Activated CD4-positive, alpha-beta T cell treated with anti-CD3 and anti-CD28 coated beads, Interleukin-10, Interleukin-2, amounts not matched to agents 100 ng/mL and 50 ng/mL, durations not matched to agents 16 hours and 8 hours (primary cell): ENCODE results near the gene TGM2.

Experiments used
- DNase-seq: peaks from one replicate; pipeline ENCODE4 v3.0.0-alpha.2; 2020

Gene TGM2

DNA sequence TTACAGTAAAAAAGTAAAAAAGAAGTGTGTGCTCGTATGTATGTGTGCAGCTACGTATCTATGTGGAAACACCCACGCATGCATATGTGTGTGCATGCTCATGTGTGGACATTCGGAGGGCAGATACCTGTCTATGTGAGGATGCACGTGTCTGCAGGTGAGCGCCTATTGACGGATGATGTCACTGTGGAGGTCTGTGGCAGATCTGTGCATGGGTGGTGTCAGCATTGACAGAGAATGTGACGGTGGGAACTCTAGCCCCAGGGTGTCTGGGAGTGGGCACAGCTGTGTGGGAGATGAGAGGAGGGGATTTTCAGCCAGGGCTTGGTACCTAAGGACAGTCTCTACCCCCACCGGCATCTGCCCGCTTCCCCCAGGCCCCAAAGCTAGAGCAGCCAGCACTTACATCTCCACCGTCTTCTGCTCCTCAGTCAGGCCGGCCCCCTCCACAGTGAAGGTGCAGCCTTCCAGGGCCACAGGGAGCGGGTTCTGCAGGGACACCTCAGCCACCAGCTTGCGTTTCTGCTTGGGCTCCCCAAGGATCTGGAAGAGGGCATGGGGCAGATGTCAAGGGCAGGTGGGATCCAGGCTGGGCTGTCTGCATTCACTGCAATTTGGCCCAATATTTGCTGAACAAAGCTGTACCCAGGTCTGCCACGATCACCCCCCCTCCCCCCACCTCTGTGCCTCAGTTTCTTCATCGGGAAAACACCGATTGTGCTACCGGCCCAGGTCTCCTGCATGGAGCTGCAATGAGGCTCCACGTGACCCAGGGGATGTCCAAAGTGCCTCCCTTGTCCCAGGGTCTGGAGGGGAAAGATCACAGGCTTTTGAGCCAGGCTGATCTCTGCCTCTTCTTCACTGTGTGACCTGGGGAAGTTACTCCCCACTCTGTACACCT is 34.1 kb downstream of the TGM2 start:
- DNase-seq, result no peak

GRCh38 chr20:38129893-38130609 is 35.0 kb downstream of the TGM2 start:
- DNase-seq, result no peak

- DNase-seq, result no peak
These were observed 35.7 kb downstream of the TGM2 start for GRCh38 chr20:38129248-38129865.

DNA sequence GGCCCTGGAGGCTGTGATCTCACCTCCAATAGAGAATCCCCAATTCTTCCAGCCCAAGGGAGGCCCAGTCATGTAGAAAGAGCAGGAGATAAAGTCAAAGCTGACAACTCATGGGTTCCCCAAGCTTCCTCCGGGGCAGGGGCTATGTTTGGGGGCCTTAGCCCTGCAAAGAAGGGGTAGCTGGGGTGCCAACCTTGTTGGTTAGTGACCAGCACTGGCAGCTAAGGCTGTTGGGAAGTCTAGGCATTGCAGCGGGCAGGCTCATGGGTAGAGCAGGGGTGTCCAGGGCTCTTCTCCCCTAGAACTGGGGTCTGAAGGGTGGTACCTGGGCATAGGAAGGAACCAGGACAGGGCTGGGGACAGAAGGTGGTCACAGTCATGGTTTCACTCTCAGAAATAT is 36.4 kb downstream of the TGM2 start:
- no peak for DNase-seq

- DNase-seq, result no peak
These were observed 37.0 kb downstream of the TGM2 start for GRCh38 chr20:38127920-38128528.

DNA sequence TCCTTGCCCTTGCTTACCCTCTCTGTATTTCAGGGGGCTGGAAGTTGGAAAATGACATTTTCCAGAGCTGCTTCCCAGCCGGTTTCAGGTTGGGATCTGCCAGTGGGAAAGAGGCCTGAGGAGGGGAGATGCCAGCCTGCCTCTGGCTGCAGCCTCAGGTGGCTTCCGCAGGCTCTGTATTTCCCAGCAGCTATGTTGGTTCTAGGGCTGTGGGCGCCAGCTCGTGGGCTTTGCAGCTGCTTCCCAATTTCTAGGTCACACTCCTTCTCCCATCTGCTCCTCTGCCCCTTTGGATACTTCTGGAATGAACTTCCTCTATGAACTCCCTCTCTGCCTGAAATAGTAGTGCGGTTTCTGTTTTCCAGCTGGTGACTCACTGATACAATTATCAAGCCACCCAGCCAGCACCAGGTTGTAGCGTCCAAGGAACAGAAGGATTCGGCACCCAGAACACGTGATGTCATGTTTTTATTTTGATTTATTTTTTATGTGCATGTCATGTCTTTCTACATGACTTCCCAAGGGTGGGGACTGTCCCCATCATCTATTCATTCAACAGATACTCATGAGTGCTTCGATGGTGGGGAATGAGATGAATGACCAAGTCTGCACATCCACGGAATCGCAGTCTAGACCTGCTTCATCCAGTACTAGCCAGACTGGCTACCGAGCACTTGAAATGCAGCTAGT is 38.0 kb downstream of the TGM2 start:
- no peak for DNase-seq

DNA sequence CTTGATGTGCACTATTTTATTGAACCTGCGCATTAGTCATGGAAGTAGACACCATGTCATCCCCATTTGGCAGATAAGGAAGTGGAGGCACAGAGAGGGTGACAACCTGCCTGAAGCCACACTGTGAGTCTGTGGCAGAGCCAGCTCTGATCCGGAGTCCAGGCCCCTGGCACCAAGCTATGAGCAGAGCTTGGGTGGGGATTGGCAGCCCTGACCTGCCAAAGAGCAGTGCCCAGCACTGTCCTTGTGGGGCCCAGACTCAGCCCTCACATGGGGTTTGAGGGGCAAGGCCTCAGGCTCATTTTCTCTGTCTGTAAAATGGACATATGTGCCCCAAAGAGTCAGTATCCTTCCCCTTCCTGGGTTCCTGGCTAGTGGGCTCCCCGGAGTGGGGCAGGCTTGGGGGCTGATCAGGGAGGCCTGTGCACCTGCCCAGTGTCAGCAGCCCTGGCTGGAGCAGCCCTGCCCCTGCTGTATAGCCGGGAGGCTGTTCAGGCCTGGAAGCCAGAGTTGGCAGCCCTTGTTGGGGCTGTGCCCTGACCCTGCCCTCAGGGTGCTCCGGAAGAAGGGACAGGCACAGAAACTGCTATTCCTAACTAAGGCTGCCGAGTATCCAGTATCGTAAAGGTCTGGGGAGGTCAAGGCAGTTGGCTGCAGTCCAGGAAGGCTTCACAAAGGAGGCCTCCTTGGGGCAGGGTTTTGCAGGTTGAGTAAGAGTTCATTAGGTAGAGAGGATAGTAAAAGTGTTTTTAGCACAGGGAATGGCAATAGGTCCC is 38.7 kb downstream of the TGM2 start:
- DNase-seq, result no peak

- DNase-seq, result no peak
These were observed 39.7 kb downstream of the TGM2 start for GRCh38 chr20:38125157-38126056.

DNA sequence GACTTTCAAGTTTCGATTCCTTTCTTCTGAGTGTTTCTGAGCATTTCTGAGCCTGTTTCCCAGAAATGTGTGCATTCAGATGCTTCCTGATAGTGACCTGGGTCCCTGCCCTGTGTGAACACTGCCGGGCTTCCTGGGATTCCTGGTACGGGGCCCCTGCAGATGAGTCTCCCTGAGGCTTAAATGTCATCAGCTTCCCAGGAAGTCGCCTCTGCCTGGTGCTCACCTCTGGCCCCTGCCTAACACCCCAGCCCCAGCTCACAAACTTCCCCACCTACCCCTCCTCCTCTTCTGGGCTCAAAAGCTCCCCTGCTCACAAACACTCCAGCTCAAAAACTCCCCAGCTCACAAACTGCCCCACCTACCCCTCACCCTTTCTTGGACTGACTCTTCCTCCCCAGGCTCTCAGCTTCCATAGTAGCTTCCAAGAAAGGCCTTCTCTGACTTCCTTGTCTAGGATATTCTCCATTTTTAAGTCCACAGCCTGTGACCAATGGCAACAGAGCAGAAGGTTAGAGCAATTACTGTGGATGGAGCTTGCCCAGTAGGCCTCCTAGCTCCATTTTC is 42.0 kb downstream of the TGM2 start:
- no peak for DNase-seq

DNA sequence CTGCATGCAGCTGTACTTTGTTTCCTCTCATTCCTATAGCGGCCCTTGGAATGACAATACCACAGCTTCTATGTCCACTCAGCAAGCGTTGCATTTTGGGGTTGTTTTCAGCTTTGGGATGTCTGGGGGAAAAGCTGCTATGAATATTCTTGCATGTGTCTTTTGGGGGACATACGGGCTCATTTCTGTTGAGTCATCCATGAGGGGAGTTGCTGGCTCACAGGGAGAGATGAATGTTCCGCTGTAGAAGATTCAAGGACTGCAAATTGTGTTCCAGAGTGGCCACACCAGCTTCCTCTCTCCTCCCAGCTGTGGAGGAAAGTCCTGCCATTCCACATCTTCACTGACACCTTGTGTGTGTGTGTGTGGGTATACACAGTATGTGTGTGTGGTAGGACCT is 43.3 kb downstream of the TGM2 start:
- DNase-seq, result no peak

DNA sequence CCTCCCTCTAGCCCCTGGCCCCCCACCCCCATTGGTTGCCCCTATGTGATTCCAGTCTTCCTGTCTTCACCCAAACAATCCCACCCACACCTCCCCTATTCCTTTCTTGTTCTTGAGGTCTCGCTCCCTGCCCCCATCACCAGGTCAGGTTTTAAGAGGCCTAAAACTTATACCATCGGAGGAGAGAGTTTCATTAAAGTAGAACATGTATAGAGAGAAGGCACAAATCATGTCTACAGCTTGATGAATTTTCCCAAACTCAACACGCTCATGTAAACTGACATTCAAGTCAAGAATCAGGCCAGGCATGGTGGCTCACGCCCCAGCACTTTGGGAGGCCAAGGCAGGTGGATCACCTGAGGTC is 44.5 kb downstream of the TGM2 start:
- no peak for DNase-seq

GRCh38 chr20:38119446-38119845 is 45.6 kb downstream of the TGM2 start:
- no peak for DNase-seq

GRCh38 chr20:38117635-38118034 is 47.4 kb downstream of the TGM2 start:
- DNase-seq, result no peak

DNA sequence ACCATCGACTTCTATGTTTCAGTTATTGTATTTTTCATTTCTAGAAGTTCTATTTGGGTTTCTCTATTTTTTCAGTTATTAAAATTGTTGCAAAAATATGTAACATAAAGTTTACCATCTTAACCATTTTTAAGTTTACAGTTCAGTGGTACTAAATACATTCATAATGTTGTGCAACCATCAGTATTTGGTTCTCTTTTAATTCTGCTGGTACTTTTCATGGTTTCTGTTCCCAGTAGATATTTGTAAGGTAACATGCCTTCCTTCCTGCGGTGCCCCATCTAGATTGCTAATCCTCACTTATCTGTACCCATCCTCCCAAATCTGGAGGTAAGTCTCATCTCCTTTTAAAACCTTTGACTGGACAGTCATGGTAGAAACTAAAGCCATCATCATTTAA is 47.9 kb downstream of the TGM2 start:
- no peak for DNase-seq

- no peak for DNase-seq
These were observed 48.5 kb downstream of the TGM2 start for GRCh38 chr20:38116409-38117165.

DNA sequence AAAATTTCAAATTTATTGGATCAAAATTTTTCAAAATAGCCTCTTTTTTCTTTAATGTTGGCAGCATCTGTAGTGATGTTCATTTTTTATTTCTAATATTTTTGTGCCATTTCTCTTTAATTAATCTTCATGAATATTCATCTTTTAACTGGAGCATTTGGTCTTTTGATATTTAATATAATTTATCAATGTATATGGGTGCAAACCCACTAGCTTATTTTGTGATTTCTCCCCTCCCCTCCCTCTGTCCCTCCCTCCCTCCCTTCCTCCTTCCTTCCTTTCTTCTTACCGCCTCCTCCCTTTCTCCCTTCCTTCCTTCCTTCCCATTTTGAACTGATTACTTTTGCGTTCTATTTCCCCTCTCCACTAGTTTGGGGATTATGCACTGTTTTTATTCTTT is 49.2 kb downstream of the TGM2 start:
- DNase-seq, result no peak

DNA sequence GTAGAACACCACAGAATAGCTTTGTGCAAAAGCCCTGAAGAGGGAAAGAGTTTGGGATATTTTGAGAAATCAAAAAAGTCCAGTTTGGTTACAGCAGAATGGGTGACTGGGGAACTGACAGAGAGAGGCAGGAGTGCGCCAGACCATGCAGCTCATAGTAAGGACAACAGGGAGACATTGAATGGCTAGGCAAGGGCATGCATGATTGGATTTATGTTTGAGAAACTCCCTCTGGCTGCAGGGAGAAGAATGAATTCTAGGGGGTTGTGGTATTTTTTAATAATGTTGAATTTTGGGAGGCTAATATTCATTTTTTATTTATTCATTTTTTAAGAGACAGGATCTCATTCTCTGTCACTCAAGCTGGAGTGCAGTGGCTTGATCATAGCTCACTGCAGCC is 49.9 kb downstream of the TGM2 start:
- DNase-seq, result no peak

DNA sequence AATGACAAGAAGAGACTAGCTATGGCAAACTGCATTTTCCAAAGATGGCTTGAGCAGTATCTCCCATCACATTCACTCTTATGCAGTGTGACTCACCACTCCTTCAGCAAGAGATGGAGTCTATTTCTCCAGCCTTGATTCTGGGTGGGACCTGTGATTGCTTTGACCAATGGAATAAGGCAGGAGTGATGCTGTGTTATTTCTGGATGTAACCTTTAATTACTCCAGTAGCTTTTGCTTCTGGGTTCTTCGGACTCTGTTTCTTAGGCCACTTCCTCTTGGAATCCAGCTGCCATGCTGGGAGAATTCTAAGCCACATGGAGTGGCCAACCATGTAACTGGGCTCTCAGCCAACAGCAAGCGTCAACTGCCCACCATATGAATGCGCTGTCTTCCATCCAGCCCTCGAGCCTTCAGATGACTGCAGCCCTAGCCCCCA is 50.7 kb downstream of the TGM2 start:
- DNase-seq, result no peak

DNA sequence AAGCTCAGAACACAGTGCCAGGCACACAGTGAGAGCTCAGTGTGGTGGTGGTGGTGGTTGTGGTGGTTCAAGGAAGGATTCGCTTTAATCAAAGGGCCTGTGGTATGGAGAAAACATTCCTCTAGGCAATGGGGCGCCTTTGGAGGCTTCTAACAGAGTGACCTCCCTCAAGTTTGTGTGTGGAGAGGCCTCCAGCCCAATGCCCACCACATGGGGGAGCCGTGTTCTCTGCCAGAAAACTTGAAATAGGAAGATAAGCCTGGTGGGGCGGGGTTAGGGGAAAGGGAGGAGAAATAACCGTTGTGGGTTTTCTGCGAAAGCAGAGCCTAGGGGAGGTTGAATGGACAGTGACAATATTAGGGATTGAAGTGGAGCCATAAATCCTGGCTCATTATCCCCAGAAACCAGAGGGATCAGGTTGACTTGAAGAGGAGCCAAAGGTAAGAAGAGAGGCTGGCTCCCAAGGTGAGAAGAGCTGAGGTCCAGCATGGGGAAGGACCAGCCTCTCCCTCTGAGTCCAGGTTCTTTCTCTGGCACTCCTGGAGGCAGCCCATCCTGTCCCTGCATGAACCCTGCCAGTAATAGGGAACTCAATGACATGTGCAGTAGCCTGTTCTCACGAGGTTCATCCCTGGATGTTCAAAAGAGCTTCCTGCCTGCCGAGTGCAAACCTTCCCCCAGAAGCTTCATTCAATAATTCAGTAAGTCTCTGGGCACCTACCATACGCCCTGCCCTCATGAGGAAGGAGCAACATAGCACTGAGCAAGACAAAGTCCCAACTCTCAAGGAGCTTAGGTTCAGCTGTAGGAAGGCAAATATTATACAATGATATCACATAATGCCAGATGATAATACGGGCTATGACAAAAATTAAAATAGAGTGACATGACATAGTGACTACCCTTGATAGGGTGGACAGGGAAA is 51.4 kb downstream of the TGM2 start:
- peak; percentile 14 for DNase-seq
